GM21737 (cell line): ENCODE results near the gene AUH.
"Not testable (repeated sequence)": the region's sequence is repeated elsewhere in the genome, so short reads cannot be mapped to it uniquely, and the experiment has no call there.

ENCODE experiments used
- ATAC-seq: cut with Tn5 transposase; IDR thresholded peaks from one replicate; pipeline ENCODE4 v1.9.1; 2021; ENCODE audit warnings: mild to moderate bottlenecking, moderate library complexity; ENCODE audit not compliant: unreplicated experiment

Gene AUH

DNA sequence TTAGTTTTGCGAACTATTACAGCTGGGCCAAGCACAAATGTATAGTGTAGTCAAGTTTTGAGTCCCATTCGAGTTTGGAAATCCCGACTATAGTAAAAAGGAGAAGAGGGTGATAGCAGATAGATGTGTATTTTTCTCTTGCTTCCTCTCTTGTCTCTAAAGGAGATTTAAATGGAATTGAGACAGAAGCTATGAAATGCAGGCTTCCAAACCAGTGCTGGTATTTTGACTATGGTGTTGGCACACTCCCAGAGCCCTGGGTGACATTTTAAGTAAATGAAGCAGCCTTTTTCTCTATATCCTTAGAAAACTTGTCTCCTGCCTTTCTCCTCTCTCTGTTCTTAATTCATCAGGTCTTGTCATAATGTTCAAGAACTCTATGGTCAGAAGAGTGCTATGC is 17.7 kb upstream of the AUH start:
- ATAC-seq = no peak

DNA sequence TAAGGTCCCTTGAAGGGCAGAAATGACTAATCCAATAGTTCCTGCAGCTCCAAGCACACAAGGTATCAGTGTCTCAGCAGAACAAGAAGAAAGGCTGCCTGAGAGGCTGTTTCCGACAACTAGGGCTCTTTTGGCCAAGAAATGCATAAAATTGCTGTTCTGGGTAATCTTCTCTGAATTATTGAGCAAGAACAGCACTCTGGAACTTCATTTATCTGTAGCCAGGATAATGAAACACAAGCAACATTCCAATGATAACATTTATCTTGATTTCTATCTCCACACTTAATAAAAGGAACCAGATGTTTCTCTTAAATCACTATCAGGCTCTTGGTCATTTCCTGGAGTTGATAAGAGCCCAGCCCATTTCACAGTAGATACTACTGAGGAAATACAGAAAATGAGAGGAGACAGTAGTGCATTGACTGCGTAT is 17.0 kb upstream of the AUH start:
- ATAC-seq = no peak

DNA sequence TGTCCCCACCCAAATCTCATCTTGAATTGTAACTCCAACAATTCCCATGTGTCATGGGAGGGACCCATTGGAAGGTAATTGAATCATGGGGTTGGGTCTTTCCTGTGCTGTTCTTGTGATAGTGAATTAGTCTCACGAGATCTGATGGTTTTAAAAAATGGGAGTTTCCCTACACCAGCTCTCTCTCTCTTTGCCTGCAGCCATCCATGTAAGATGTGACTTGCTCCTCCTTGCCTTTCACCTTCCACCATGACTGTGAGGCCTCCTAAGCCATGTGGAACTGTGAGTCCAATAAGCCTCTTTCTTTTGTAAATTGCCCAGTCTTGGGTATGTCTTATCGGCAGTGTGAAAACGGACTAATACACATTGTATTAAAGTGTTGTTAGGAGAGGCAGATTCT is 16.3 kb upstream of the AUH start:
- not testable (repeated sequence) for ATAC-seq

DNA sequence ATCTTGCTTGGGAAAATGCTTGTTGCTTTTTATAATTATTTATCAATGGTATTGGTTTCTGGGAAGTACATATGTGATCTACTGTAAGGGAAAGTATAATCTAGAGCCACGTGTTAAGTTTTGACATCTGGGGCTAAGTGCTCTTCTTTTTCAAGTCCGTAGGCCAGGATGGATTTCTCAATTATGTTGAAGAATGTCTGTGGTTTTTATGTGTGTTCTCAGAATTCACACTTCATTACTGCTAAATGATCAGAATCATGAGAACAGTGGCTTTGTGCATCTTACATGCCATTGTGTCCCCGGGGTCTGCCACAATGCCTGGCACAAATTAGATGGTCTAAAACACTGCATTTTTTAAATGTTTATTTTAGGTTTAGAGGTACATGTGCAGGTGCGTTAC is 14.5 kb upstream of the AUH start:
- ATAC-seq = no peak

DNA sequence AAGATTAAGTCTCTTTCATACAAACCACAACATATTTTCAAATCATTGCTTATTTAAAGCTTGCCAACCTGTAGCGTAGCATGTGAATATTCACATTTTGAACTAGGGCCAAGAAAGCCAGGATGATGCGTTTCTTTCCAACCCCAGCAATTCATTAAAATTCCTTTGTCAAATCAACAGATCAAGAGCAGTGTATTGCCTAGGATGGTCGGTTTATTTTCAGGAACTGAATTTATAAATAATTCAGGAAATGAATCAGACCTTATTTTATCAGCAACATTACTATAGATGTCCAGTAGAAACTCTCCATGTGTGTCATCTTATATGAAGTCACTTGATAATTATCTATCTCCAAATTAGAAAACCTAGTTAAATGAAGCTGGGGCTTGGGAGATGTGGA is 13.2 kb upstream of the AUH start:
- ATAC-seq = no peak

DNA sequence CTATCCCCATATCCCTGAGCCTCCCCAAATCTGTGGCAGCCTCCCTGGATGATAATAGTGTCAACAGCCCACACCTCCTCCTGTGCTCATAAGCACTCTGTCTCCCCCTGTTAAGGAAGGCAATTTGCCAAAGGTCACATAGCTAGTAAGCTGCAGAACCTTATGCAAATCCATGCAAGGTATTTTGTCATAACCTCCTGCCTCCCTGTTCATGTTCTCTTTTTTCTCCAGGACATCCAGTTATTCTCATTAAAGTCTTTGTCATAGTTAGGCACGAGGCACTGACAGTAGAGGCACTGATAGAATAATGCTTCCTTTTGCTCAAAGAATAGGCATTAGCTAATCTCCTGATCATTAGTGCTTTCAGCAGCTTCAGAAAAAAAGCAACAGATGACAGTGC is 10.2 kb upstream of the AUH start:
- no peak for ATAC-seq

DNA sequence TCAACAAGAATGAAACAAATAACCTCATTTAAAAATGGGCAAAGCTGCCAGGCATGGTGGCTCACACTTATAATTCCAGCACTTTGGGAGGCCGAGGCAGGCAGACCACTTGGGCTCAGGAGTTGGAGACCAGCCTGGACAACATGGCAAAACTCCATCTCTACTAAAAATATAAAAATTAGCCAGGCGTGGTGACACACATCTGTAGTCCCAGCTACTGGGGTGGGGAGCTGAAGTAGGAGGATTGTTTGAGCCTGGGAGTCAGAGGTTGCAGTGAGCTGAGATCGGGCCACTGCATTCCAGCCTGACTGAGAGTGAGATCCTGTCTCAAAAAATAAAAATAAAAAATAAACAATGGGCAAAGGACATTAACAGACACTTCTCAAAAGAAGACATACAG is 8.3 kb upstream of the AUH start:
- not testable (repeated sequence) for ATAC-seq

DNA sequence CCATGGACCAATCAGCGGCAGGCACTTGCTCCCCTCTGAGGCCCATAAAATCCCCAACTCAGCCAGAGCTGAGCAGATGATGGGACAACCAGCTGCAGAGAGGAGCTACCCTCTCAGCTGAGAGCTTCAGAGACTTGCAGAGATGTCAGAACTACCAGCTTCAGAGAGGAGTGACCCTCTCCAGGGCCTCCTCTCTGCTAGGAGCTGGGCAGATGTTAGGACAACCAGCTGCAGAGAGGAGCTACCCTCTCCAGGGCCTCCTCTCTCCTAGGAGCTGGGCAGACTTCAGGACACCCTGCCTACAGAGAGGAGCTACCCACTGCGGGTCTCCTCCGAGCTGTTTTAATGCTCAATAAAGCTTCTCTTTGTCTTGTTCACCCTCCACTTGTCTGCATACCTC is 3.0 kb upstream of the AUH start:
- ATAC-seq = no peak

DNA sequence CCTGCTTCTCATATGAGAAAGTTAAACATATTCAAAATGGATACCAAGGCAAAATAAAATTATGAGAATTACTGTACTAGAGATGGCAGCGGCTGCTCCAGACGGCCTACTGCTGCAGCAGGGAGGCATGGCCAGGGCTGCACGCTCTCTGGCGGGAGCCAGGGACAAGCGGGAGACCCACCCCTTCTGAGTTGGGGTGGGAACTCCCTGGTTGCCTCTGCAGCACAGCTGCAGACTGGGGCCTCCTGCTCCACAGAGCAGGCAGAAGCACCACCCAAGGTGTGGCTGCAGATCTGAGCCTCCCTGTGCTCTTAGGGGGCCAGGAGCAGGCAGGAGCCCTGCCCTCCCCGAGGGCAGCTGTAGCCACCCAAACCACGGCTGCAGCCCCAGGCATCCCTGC is 2.3 kb upstream of the AUH start:
- no peak for ATAC-seq

DNA sequence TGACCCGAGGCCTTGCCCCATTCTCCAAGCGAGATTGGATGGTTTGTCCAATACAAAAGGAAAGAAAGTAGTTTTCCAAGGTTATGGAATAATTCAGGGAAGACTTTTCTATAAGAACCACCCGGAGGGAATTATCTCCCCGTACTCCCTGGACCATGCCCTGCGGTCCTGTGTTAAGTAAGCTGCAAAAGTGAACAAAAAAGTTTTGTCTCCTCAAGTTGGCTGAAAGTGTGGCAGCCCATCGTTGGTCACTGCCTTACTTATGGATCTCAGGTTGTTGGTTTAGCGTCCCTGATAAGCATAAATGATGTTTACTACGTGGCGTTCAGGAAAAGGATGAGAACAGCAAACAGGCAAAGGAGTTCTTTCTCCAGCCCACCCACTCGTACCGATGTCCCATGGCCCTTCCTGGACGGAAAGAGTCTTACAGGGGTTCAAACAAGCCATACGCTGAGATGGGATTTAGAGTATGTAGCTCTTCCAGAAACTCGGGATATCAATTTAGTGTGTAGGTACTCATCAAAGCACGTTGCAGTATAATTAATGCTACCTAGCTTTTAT is 413 bp upstream of the AUH start:
- ATAC-seq = peak; percentile 3

DNA sequence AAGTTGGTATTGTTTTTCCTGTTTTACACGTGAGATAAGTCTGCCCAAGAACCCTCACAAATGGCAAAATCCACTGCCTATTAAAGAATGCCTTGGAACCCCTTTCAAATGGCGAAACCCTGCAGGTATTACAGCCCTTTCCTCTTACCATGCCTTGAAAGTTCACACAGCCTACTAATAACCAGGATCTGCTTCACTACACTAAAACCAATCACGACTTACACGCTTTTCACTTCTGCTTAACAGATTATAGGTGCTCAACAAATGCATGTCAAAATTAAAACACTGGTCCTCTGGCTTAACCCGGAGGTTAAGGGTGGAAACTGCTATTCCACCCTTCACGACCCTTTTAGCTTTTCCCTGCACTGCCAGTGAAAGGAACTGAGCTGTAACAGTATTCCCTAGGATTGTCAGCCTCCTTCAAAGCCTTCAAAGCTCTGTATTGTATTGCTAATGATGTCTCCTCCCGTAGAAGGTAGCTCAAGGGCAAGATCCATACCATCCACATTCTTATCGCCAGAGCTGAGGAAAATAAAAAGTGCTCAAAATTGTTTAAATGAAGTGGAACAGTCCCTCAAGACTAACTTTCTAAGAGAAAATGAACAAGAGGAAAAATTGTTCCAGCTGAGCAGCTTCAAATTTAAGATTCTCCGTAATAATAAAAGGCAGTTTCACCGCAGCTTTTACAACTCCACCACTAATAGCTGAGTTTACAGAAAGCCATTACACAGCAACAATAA is 997 bp downstream of the AUH start:
- ATAC-seq = no peak

DNA sequence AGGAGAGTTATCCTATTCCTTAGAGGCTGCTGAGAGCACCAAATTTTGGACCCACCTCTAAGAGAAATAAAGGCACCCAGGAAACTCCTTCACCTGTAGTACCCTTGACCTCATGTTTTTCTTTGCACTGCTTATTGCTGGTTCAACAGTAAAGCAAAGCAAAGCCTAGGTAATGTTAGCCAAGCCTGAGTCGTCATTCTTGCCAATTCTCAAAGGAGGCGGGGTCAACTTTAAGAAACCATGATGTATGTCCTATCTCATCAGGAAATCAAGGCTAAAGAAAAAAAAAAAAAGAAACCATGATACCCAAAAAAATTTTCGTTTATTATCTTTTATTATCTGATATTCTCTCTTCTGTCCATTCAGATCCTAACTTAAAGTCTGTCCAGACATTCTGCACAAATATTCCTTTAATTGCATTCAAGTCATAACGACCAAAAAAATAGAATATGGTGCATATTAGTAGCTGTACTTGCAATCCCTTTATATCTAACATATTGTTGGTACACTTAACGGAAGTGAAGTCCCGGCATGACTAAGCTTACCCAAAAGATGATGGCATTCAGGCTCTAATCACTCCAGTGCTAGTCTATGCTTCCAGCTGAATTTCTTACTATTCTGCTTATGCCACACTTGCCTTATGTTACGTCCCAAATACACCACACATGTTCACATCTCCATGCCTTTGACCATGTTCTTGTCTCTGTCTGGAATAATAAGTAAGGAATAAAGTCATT is 1.8 kb downstream of the AUH start:
- ATAC-seq = no peak

DNA sequence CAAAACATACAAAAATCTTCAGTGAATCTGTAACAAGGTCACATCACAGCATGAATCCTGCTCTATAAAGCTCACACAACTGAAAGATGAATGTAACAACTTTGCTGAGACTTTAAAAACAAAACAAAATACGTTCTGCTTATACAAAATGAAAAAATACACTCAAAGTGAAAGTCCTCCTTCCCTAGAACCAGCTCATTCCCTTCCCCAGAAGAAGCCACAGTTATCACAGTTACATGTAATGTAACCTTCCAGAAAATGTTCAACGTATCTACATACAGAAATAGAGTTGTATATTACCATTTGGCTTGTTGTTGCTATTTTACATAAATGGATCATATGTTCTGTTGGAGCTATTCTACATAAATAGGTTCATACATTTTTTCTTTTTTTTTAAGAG is 2.6 kb downstream of the AUH start:
- ATAC-seq = no peak

DNA sequence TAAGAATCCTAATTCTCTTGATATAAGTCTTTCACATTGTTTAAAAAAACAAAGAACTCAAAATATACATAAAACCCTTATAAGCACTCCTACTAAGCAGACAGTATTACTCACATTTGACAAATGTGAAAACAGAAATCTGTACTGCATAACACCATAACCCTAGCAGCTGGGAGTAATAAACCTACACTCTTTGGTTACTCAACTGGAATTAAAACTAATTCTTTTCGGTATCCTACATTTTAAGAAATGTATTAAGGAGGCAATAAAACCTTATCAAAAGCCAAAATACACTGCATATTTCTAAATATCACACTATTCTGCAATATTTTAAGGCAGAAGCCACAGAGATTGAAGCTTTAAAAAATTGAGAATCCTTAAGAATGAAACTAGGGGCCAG is 6.8 kb downstream of the AUH start:
- ATAC-seq = no peak

DNA sequence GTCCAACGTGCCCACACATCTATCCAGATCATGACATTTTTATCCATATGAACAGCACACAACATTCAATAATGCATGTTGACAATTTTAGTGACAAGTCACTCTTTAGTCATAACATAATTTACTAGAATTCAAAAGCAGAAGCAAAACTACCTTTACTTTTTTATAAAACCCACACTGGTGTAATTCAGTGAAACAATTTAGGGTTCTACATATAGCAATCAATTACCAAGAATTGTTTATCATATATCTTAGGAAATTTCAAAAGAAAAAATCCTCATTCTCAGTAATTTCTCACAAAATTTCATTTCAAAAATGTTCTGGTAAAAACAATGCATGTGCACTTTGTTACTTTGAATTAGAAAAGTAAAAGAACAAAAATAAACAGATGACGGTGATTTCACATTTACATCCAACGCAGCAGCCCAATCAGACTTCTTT is 12.6 kb downstream of the AUH start:
- no peak for ATAC-seq

DNA sequence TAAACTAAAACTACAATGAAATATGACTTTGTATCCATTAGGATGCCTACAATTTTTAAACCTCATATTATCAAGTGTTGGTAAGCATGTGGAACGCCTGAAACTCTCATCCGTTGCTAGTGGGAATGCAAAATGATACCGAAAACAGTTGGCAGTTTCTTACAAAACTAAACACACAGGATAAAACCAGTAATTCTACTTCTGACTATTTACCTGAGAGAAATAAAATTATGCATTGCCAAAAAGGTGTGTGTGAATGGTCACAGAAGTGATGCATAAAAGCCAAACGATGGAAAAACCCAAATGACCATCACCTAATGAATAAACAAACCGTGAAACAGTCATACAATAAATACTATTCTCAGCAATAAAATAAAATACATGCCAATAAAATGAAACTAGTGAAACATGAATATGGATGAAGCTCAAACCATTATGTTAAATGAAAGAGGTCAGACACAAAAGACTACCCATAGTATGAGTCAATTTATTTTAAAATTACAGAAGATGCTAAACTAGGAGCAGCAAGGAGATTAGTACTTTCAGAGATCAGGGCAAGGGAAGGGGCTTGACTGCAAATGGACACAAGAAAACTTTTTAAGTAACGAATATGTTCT is 13.4 kb downstream of the AUH start:
- no peak for ATAC-seq

DNA sequence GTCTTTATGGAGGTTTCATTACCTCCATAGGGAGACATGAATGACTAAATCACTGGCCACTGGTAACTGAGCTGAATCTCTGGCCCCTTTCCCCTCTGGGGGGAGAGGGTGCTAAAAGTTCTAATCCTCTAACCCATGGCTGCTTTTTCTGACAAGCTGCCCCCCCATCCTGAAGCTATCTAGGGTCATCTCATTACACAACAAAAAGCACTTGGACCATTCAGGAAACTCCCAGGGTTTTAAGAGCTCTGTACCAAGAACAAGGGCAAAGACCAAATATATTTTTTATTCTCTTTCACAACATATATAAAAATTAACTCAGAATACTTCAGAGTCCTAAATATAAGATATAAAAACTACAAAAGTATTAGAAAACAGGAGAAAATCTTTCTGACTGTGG is 14.3 kb downstream of the AUH start:
- ATAC-seq = no peak

DNA sequence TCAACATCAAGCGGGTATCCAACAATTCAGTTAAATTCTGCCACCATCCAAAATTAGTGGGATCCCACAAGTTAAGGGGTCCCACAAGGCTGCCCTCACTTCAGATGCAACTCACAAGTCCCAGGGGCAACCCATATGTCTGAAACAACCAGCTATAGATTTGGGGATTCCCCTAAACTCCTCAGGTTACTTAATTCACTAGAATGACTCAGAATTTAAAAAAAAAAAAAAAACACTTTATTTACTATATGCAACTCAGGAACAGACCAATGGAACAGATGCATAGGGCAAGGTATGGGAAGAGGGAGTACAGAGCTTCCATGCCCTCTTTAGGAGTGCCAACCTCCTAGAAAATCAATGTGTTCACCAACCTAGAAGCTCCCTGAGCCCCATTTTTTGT is 15.1 kb downstream of the AUH start:
- ATAC-seq = no peak

DNA sequence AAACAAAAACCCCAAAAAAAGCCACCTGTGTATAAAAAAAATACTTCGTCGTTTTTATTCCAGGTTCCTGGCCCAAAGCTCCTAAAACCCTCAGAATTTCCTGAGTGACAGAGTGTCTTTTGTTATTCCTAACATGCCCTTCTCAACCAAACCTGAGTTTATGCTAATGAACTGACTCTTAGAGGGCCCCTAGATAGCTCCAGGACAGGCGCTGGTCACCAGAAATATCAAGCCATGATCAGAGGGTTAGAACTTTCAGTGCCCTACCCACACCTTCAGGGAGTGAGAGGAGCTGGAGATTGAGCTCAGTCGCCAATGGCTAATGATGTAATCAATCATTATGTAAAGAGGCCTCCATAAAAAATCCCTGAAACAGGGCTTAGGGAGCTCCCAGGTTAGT is 15.7 kb downstream of the AUH start:
- no peak for ATAC-seq

DNA sequence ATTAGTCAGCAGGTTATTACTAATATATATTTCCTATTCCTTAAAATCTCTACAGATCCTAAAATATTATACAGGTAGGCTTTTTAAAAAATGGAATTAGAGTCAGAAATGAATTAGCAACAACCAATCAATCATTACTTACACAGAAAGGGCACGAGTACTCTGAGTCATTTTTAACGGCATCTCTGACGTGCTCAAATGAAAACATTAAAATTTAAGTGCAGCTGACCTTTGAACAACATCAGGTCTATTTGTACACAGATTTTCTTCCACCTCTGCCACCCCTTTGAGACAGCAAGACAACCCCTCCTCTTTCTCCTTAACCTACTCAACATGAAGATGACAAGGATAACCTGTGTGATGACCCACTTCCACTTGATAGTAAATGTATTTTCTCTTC is 19.1 kb downstream of the AUH start:
- ATAC-seq = no peak

DNA sequence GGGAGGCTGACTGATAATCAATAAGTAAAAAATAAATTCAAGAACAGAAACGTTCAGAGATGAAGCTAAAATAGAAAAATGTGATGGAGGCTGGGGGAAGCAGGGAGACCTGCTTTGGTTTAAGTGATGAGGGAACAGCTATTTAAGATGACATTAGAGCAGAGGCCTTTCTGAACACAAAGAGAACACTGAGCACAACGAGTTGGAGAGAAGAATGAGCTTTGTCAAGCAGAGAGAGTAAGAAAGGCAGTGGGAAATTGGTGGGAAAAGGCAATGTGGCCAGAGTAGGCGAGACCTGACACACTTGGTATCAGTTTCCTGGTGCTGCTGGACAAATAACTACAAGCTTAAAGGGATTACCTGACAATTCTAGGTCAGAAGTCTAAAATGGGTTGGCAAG is 20.0 kb downstream of the AUH start:
- no peak for ATAC-seq

DNA sequence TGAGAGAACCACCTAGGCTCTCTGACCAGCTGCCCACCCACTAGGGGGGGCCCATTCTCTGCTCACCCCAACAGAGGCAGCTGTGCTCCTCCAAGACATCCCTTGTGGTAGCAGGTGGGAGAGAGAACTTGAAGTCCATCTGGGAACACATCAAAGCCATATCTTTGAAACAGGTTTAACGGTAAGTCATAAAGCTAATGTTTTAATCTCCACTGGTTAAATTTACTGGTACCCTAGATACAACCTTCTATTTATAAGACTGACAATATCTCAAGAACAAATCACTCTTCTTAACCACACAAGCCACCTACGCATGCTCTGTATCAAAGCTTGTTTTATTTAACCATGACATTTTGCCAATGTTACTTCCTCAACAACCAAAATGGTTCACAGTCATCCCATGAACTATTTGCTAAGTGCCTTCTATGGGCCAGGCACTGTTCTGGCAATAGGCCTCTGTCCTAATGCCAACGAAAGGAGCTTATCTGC is 20.4 kb downstream of the AUH start:
- ATAC-seq = no peak
